ENCODE results near the gene FANCD2.
A peak's percentile ranks its signal among the peaks of the same experiment; 100 is the strongest.

Gene FANCD2

GRCh38 chr3:9986230-9986725 is 40.0 kb upstream of the FANCD2 start:
- H3K27ac ChIP-seq (ENCODE audit: poor library complexity, severe bottlenecking): peak overlapping the region; percentile 55
- no peak for TF ChIP-seq CTCF (IDR thresholded peaks at IDR 0.05; ENCODE audit: poor library complexity, severe bottlenecking)

GRCh38 chr3:9994086-9994844 is 32.0 kb upstream of the FANCD2 start:
- H3K9me3 ChIP-seq (ENCODE audit: severe bottlenecking): no peaks in the 10 kb centered on the region
- no peak for TF ChIP-seq CTCF (IDR thresholded peaks at IDR 0.05; ENCODE audit: poor library complexity, severe bottlenecking)
- no peaks in the 10 kb centered on the region for H3K27me3 ChIP-seq (ENCODE audit: insufficient read depth, poor library complexity, severe bottlenecking)
- H3K4me1 ChIP-seq (ENCODE audit: insufficient read depth, poor library complexity, severe bottlenecking): no peaks in the 10 kb centered on the region
- H3K27ac ChIP-seq (ENCODE audit: poor library complexity, severe bottlenecking): no peak overlapping the region
- peaks cover 80% of the 10 kb centered on the region for H3K36me3 ChIP-seq (ENCODE audit: low read depth)
- no peak for DNase-seq (ENCODE audit: low spot score)
- H3K4me3 ChIP-seq (ENCODE audit: severe bottlenecking): no peak overlapping the region
- peak; percentile 19; the same call in 1 of the 3 replicates for ATAC-seq (ENCODE audit: low read depth)

More at GRCh38 chr3:9986230-9986725, 40.0 kb upstream of the FANCD2 start:
- DNase-seq (ENCODE audit: low spot score) (no peak), ATAC-seq (ENCODE audit: low read depth) (peak; percentile 58)
- Histone ChIP-seq H3K4me1 (ENCODE audit: insufficient read depth, poor library complexity, severe bottlenecking) (peaks cover 18% of the 10 kb centered on the region), H3K4me3 (ENCODE audit: severe bottlenecking) (peak overlapping the region; percentile 70), H3K9me3 (ENCODE audit: severe bottlenecking) (no peaks in the 10 kb centered on the region), H3K36me3 (ENCODE audit: low read depth) (peaks cover 43% of the 10 kb centered on the region), H3K27me3 (ENCODE audit: insufficient read depth, poor library complexity, severe bottlenecking) (no peaks in the 10 kb centered on the region)

- H3K27me3 ChIP-seq (ENCODE audit: insufficient read depth, poor library complexity, severe bottlenecking): no peaks in the 10 kb centered on the region
- no peaks in the 10 kb centered on the region for H3K9me3 ChIP-seq (ENCODE audit: severe bottlenecking)
- no peaks in the 10 kb centered on the region for H3K4me1 ChIP-seq (ENCODE audit: insufficient read depth, poor library complexity, severe bottlenecking)
- H3K36me3 ChIP-seq (ENCODE audit: low read depth): peaks cover 62% of the 10 kb centered on the region
- H3K27ac ChIP-seq (ENCODE audit: poor library complexity, severe bottlenecking): no peak overlapping the region
- no peak overlapping the region for H3K4me3 ChIP-seq (ENCODE audit: severe bottlenecking)
- ATAC-seq (ENCODE audit: low read depth): no peak
- no peak for DNase-seq (ENCODE audit: low spot score)
- no peak for TF ChIP-seq CTCF (IDR thresholded peaks at IDR 0.05; ENCODE audit: poor library complexity, severe bottlenecking)
Measured at GRCh38 chr3:10000686-10001085, 25.6 kb upstream of the FANCD2 start.

- Histone ChIP-seq H3K27me3 (ENCODE audit: insufficient read depth, poor library complexity, severe bottlenecking) (no peaks in the 10 kb centered on the region), H3K4me1 (ENCODE audit: insufficient read depth, poor library complexity, severe bottlenecking) (no peaks in the 10 kb centered on the region), H3K4me3 (ENCODE audit: severe bottlenecking) (no peak overlapping the region), H3K9me3 (ENCODE audit: severe bottlenecking) (no peaks in the 10 kb centered on the region), H3K36me3 (ENCODE audit: low read depth) (peaks cover 42% of the 10 kb centered on the region), H3K27ac (ENCODE audit: poor library complexity, severe bottlenecking) (no peak overlapping the region)
- ATAC-seq (ENCODE audit: low read depth) (no peak), DNase-seq (ENCODE audit: low spot score) (no peak)
- no peak for TF ChIP-seq CTCF (IDR thresholded peaks at IDR 0.05; ENCODE audit: poor library complexity, severe bottlenecking)
Measured at GRCh38 chr3:10002951-10003350, 23.3 kb upstream of the FANCD2 start.

- Histone ChIP-seq H3K4me3 (ENCODE audit: severe bottlenecking) (no peak overlapping the region), H3K4me1 (ENCODE audit: insufficient read depth, poor library complexity, severe bottlenecking) (no peaks in the 10 kb centered on the region), H3K9me3 (ENCODE audit: severe bottlenecking) (no peaks in the 10 kb centered on the region), H3K36me3 (ENCODE audit: low read depth) (peaks cover 27% of the 10 kb centered on the region), H3K27ac (ENCODE audit: poor library complexity, severe bottlenecking) (no peak overlapping the region), H3K27me3 (ENCODE audit: insufficient read depth, poor library complexity, severe bottlenecking) (no peaks in the 10 kb centered on the region)
- TF ChIP-seq CTCF (IDR thresholded peaks at IDR 0.05; ENCODE audit: poor library complexity, severe bottlenecking): no peak
- no peak for ATAC-seq (ENCODE audit: low read depth)
- DNase-seq (ENCODE audit: low spot score): no peak
Measured at GRCh38 chr3:10004506-10004905, 21.7 kb upstream of the FANCD2 start.
